Activated T-helper 2 cell treated with anti-CD3 and anti-CD28 coated beads, Interferon-gamma antibody, Interleukin-2, Interleukin-4, amounts not matched to agents 10 μg/mL and 5 μg/mL and 100 μg/mL, durations not matched to agents 14 hours and 24 hours and 36 hours (primary cell): Measurements from ENCODE around the gene MAML3. TPM values are rescaled to one million over a fixed set of nuclear protein-coding genes. Genes with fewer than 3 reads are reported as not detected.

ENCODE experiments used
- DNase-seq: peaks from one replicate; pipeline ENCODE4 v3.0.0; 2021; ENCODE audit warnings: low spot score
- H3K27ac Mint-ChIP-seq: one replicate; pipeline ENCODE4 v1.8.0; 2021; ENCODE audit warnings: mixed read lengths
- H3K27me3 Mint-ChIP-seq: one replicate; pipeline ENCODE4 v1.8.0; 2021; ENCODE audit warnings: low read depth, mixed read lengths
- H3K36me3 Mint-ChIP-seq: one replicate; pipeline ENCODE4 v1.8.0; 2021; ENCODE audit warnings: low read depth, mixed read lengths
- H3K4me1 Mint-ChIP-seq: one replicate; pipeline ENCODE4 v1.8.0; 2021; ENCODE audit warnings: low read depth, mixed read lengths
- H3K4me3 Mint-ChIP-seq: one replicate; pipeline ENCODE4 v1.8.0; 2021; ENCODE audit warnings: low read depth, mild to moderate bottlenecking, moderate library complexity, mixed read lengths
- H3K9me3 Mint-ChIP-seq: one replicate; pipeline ENCODE4 v1.8.0; 2021; ENCODE audit warnings: mixed read lengths
- intact Hi-C: fragments of 100-400 bp; cut with micrococcal nuclease; formaldehyde crosslinking; loops from one replicate; pipeline ENCODE4 v1.15.1; 2023
- total RNA-seq: library from RNA; stranded (reverse); gene quantifications from 2 replicates; pipeline ENCODE4 v1.2.3, GENCODE V29; 2022

MAML3 gene
- total RNA-seq, 1 donor from 2014 or later = 3.3 TPM

- Mint-ChIP-seq H3K4me3 (no peak overlapping the region), H3K27me3 (peaks cover 41% of the 10 kb centered on the region), H3K9me3 (no peaks in the 10 kb centered on the region), H3K27ac (no peak overlapping the region), H3K4me1 (no peaks in the 10 kb centered on the region), H3K36me3 (no peaks in the 10 kb centered on the region)
- no peak for DNase-seq
- intact Hi-C loops = no loop called here
Observed at GRCh38 chr4:140005699-140006098, 148.3 kb downstream of the MAML3 start.

GRCh38 chr4:140004922-140005627, 148.9 kb downstream of the MAML3 start:
- no peak for DNase-seq
- Mint-ChIP-seq H3K4me3 (no peak overlapping the region), H3K4me1 (no peaks in the 10 kb centered on the region), H3K27me3 (peaks cover 43% of the 10 kb centered on the region), H3K9me3 (no peaks in the 10 kb centered on the region), H3K27ac (no peak overlapping the region), H3K36me3 (no peaks in the 10 kb centered on the region)
- intact Hi-C loops = no loop called here

- Mint-ChIP-seq H3K36me3 (no peaks in the 10 kb centered on the region), H3K4me1 (no peaks in the 10 kb centered on the region), H3K27me3 (peaks cover 45% of the 10 kb centered on the region), H3K27ac (no peak overlapping the region), H3K9me3 (no peaks in the 10 kb centered on the region), H3K4me3 (no peak overlapping the region)
- intact Hi-C loops = no loop called here
- DNase-seq = no peak
Observed at GRCh38 chr4:140004549-140004895, 149.5 kb downstream of the MAML3 start.

GRCh38 chr4:140003876-140004548, 150.0 kb downstream of the MAML3 start:
- Mint-ChIP-seq H3K9me3 (no peaks in the 10 kb centered on the region), H3K4me3 (no peak overlapping the region), H3K27ac (no peak overlapping the region), H3K4me1 (no peaks in the 10 kb centered on the region), H3K36me3 (no peaks in the 10 kb centered on the region), H3K27me3 (peaks cover 49% of the 10 kb centered on the region)
- intact Hi-C loops = no loop called here
- DNase-seq = no peak

- H3K36me3 Mint-ChIP-seq = no peaks in the 10 kb centered on the region
- H3K27ac Mint-ChIP-seq = no peak overlapping the region
- no peak overlapping the region for H3K4me3 Mint-ChIP-seq
- intact Hi-C loops = no loop called here
- no peaks in the 10 kb centered on the region for H3K9me3 Mint-ChIP-seq
- no peaks in the 10 kb centered on the region for H3K4me1 Mint-ChIP-seq
- peaks cover 42% of the 10 kb centered on the region for H3K27me3 Mint-ChIP-seq
- no peak for DNase-seq
Observed at GRCh38 chr4:140000232-140000631, 153.8 kb downstream of the MAML3 start.

- no peak for DNase-seq
- no peaks in the 10 kb centered on the region for H3K36me3 Mint-ChIP-seq
- H3K27ac Mint-ChIP-seq = no peak overlapping the region
- H3K27me3 Mint-ChIP-seq = peaks cover 16% of the 10 kb centered on the region
- peaks cover 12% of the 10 kb centered on the region for H3K4me1 Mint-ChIP-seq
- no peaks in the 10 kb centered on the region for H3K9me3 Mint-ChIP-seq
- intact Hi-C loops = loop anchor here (1.0 to 2.0 kb wide), 2 partner anchors 38 to 130 kb away; no protein-coding TSS in a partner anchor
- no peak overlapping the region for H3K4me3 Mint-ChIP-seq
Observed at GRCh38 chr4:139988863-139989765, 164.9 kb downstream of the MAML3 start.

GRCh38 chr4:139987502-139987850, 166.5 kb downstream of the MAML3 start:
- Mint-ChIP-seq H3K27ac (no peak overlapping the region), H3K9me3 (no peaks in the 10 kb centered on the region), H3K36me3 (no peaks in the 10 kb centered on the region), H3K27me3 (peaks cover 23% of the 10 kb centered on the region), H3K4me1 (peaks cover 12% of the 10 kb centered on the region), H3K4me3 (no peak overlapping the region)
- intact Hi-C loops = no loop called here
- no peak for DNase-seq

GRCh38 chr4:139986689-139987501, 167.1 kb downstream of the MAML3 start:
- H3K4me1 Mint-ChIP-seq = peaks cover 12% of the 10 kb centered on the region
- no peaks in the 10 kb centered on the region for H3K36me3 Mint-ChIP-seq
- H3K4me3 Mint-ChIP-seq = no peak overlapping the region
- H3K27me3 Mint-ChIP-seq = peaks cover 23% of the 10 kb centered on the region
- no peak overlapping the region for H3K27ac Mint-ChIP-seq
- no peaks in the 10 kb centered on the region for H3K9me3 Mint-ChIP-seq
- no peak for DNase-seq
- intact Hi-C loops = no loop called here

GRCh38 chr4:139986106-139986505, 167.9 kb downstream of the MAML3 start:
- H3K27ac Mint-ChIP-seq = no peak overlapping the region
- peaks cover 23% of the 10 kb centered on the region for H3K27me3 Mint-ChIP-seq
- H3K4me1 Mint-ChIP-seq = peaks cover 12% of the 10 kb centered on the region
- DNase-seq = no peak
- intact Hi-C loops = no loop called here
- H3K9me3 Mint-ChIP-seq = no peaks in the 10 kb centered on the region
- H3K36me3 Mint-ChIP-seq = no peaks in the 10 kb centered on the region
- H3K4me3 Mint-ChIP-seq = no peak overlapping the region

GRCh38 chr4:139985401-139985800, 168.6 kb downstream of the MAML3 start:
- Mint-ChIP-seq H3K9me3 (no peaks in the 10 kb centered on the region), H3K4me3 (no peak overlapping the region), H3K4me1 (peaks cover 12% of the 10 kb centered on the region), H3K36me3 (no peaks in the 10 kb centered on the region), H3K27ac (no peak overlapping the region), H3K27me3 (peaks cover 21% of the 10 kb centered on the region)
- intact Hi-C loops = no loop called here
- DNase-seq = no peak

- intact Hi-C loops = no loop called here
- peaks cover 21% of the 10 kb centered on the region for H3K27me3 Mint-ChIP-seq
- no peaks in the 10 kb centered on the region for H3K36me3 Mint-ChIP-seq
- H3K27ac Mint-ChIP-seq = no peak overlapping the region
- no peaks in the 10 kb centered on the region for H3K9me3 Mint-ChIP-seq
- peaks cover 10% of the 10 kb centered on the region for H3K4me1 Mint-ChIP-seq
- no peak overlapping the region for H3K4me3 Mint-ChIP-seq
- no peak for DNase-seq
Observed at GRCh38 chr4:139984471-139984870, 169.5 kb downstream of the MAML3 start.

- no peak overlapping the region for H3K4me3 Mint-ChIP-seq
Observed at GRCh38 chr4:139978692-139979091, 175.3 kb downstream of the MAML3 start.

More at GRCh38 chr4:139978692-139979091, 175.3 kb downstream of the MAML3 start:
- Mint-ChIP-seq H3K4me1 (peaks cover 30% of the 10 kb centered on the region), H3K27me3 (peaks cover 3% of the 10 kb centered on the region), H3K27ac (no peak overlapping the region), H3K9me3 (peaks cover 4% of the 10 kb centered on the region), H3K36me3 (peaks cover 6% of the 10 kb centered on the region)
- DNase-seq = peak; percentile 9
- intact Hi-C loops = loop anchor here (2.0 kb wide), 1 partner anchor 28 kb away; no protein-coding TSS in a partner anchor
